Measurements from ENCODE around the gene ADAD1.

The ADAD1 gene

DNA sequence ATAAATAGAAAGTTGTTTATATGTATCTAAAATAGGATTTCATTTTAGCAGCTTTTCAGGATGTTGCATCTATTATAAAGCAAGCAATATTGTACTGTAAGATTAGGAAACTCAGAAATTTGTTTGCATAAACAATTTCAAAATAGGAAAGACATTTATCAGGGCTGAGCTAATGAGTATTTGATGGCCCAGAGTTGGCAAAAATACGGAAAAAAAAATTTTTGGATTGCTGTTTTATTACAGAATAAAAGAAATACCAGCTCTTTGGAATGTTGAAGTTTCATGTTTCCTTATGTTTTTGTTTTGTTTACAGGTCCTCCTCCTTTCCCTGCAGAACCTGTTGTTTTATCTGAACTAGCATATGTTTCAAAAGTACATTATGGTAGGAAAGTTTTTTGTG lies 14.5 kb downstream of the ADAD1 start:
- Histone ChIP-seq H3K4me1 (ENCODE audit: control insufficient read depth, low read length) (no peaks in the 10 kb centered on the region), H3K27me3 (ENCODE audit: control insufficient read depth, low read length) (no peaks in the 10 kb centered on the region), H3K27ac (ENCODE audit: low read depth, low read length) (no peak overlapping the region), H3K9me3 (ENCODE audit: control insufficient read depth, insufficient read depth, low read length) (no peaks in the 10 kb centered on the region), H3K36me3 (ENCODE audit: control insufficient read depth, low read length) (no peaks in the 10 kb centered on the region), H3K4me2 (ENCODE audit: low read length) (no peak overlapping the region), H3K9me2 (replicated peaks; ENCODE audit: control insufficient read depth, low read length) (no peaks in the 10 kb centered on the region), H3K79me2 (ENCODE audit: control insufficient read depth, low read length) (no peaks in the 10 kb centered on the region), H4K20me1 (ENCODE audit: control insufficient read depth, insufficient read depth, low read depth, low read length) (no peaks in the 10 kb centered on the region), H3K4me3 (ENCODE audit: low read length) (no peak overlapping the region), H3F3A (ENCODE audit: control insufficient read depth, insufficient read depth) (no peaks in the 10 kb centered on the region)
- TF ChIP-seq, protein P1, sequence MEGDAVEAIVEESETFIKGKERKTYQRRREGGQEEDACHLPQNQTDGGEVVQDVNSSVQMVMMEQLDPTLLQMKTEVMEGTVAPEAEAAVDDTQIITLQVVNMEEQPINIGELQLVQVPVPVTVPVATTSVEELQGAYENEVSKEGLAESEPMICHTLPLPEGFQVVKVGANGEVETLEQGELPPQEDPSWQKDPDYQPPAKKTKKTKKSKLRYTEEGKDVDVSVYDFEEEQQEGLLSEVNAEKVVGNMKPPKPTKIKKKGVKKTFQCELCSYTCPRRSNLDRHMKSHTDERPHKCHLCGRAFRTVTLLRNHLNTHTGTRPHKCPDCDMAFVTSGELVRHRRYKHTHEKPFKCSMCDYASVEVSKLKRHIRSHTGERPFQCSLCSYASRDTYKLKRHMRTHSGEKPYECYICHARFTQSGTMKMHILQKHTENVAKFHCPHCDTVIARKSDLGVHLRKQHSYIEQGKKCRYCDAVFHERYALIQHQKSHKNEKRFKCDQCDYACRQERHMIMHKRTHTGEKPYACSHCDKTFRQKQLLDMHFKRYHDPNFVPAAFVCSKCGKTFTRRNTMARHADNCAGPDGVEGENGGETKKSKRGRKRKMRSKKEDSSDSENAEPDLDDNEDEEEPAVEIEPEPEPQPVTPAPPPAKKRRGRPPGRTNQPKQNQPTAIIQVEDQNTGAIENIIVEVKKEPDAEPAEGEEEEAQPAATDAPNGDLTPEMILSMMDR (IDR thresholded peaks at IDR 0.05; ENCODE audit: low read depth, low read length, poor library complexity, severe bottlenecking), result no peak
- TF ChIP-seq EZH2phosphoT487 (IDR thresholded peaks at IDR 0.05; ENCODE audit: borderline replicate concordance, low read length), result no peak

DNA sequence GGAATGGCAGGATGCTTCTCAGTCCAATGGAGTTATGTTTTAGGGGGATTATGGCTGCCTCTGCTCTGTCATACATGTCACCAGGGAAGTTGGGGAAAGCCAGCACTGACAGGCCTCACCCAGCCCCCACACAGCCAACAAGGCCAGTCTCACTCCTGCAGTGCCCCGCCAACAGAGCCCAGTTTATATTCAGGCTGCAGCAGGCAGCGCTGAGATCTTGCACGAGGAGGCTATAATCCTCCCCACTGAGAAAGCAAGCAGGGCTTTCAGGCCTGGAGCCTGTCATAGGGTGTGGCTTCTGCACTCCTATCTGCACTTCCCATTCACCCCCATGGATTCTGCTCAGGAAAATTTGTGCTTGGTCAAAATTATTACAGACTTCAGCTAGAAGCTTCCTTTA lies 25.1 kb downstream of the ADAD1 start:
- H3K36me3 ChIP-seq (ENCODE audit: control insufficient read depth, low read length), result no peaks in the 10 kb centered on the region
- no peaks in the 10 kb centered on the region for H3K9me3 ChIP-seq (ENCODE audit: control insufficient read depth, insufficient read depth, low read length)
- no peaks in the 10 kb centered on the region for H4K20me1 ChIP-seq (ENCODE audit: control insufficient read depth, insufficient read depth, low read depth, low read length)
- H3K9me2 ChIP-seq (replicated peaks; ENCODE audit: control insufficient read depth, low read length), result no peaks in the 10 kb centered on the region
- no peak overlapping the region for H3K27ac ChIP-seq (ENCODE audit: low read depth, low read length)
- H3K4me1 ChIP-seq (ENCODE audit: control insufficient read depth, low read length), result no peaks in the 10 kb centered on the region
- H3K4me3 ChIP-seq (ENCODE audit: low read length), result no peak overlapping the region
- H3K27me3 ChIP-seq (ENCODE audit: control insufficient read depth, low read length), result no peaks in the 10 kb centered on the region
- TF ChIP-seq, protein P1 (IDR thresholded peaks at IDR 0.05; ENCODE audit: low read depth, low read length, poor library complexity, severe bottlenecking), result no peak
- no peaks in the 10 kb centered on the region for H3F3A ChIP-seq (ENCODE audit: control insufficient read depth, insufficient read depth)
- no peaks in the 10 kb centered on the region for H3K79me2 ChIP-seq (ENCODE audit: control insufficient read depth, low read length)
- no peak overlapping the region for H3K4me2 ChIP-seq (ENCODE audit: low read length)

DNA sequence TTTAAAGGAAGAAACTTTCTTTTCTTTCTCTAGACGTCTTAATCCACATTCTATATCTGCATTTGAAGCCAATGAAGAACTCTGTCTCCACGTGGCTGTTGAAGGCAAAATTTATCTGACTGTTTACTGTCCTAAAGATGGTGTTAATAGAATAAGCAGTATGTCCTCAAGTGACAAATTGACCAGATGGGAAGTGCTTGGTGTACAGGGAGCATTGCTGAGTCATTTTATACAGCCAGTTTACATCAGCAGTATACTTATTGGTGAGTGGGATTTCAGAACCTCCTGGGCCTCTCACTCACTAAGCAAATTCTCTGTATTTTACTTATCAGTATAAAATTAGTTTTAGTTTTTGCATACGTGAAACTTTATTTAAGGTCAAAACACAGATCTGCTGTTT lies 33.7 kb downstream of the ADAD1 start:
- Histone ChIP-seq H3K9me3 (ENCODE audit: control insufficient read depth, insufficient read depth, low read length) (no peaks in the 10 kb centered on the region), H3F3A (ENCODE audit: control insufficient read depth, insufficient read depth) (no peaks in the 10 kb centered on the region), H3K36me3 (ENCODE audit: control insufficient read depth, low read length) (no peaks in the 10 kb centered on the region), H3K4me2 (ENCODE audit: low read length) (no peak overlapping the region), H3K27me3 (ENCODE audit: control insufficient read depth, low read length) (no peaks in the 10 kb centered on the region), H3K79me2 (ENCODE audit: control insufficient read depth, low read length) (no peaks in the 10 kb centered on the region), H4K20me1 (ENCODE audit: control insufficient read depth, insufficient read depth, low read depth, low read length) (no peaks in the 10 kb centered on the region), H3K4me1 (ENCODE audit: control insufficient read depth, low read length) (no peaks in the 10 kb centered on the region), H3K4me3 (ENCODE audit: low read length) (no peak overlapping the region), H3K9me2 (replicated peaks; ENCODE audit: control insufficient read depth, low read length) (no peaks in the 10 kb centered on the region), H3K27ac (ENCODE audit: low read depth, low read length) (no peak overlapping the region)
- TF ChIP-seq, protein P1 (IDR thresholded peaks at IDR 0.05; ENCODE audit: low read depth, low read length, poor library complexity, severe bottlenecking), result no peak
- no peak for TF ChIP-seq EZH2phosphoT487 (IDR thresholded peaks at IDR 0.05; ENCODE audit: borderline replicate concordance, low read length)

DNA sequence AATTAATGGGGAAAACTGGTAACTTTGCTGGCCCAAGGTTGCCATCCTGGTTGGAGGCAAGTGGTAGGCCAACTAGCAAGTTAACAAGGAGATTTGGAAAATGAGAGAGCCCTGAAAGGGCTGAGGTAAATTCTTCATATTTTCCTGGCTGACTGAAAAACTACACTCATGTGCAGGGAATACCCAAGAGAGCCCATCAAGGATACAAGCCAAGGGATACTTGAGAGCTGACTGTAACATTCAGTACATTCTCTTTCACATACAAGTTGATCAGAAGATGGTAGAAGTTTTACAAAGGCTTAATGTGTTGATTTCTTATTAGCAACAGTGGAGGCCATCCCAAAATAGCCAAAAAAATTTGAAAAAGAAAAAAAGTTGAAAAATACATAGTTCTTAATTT lies 44.4 kb downstream of the ADAD1 start:
- Histone ChIP-seq H3F3A (ENCODE audit: control insufficient read depth, insufficient read depth) (no peaks in the 10 kb centered on the region), H3K4me2 (ENCODE audit: low read length) (no peak overlapping the region), H3K4me1 (ENCODE audit: control insufficient read depth, low read length) (no peaks in the 10 kb centered on the region), H3K36me3 (ENCODE audit: control insufficient read depth, low read length) (no peaks in the 10 kb centered on the region), H3K27me3 (ENCODE audit: control insufficient read depth, low read length) (no peaks in the 10 kb centered on the region), H3K9me2 (replicated peaks; ENCODE audit: control insufficient read depth, low read length) (no peaks in the 10 kb centered on the region), H3K4me3 (ENCODE audit: low read length) (no peak overlapping the region), H3K27ac (ENCODE audit: low read depth, low read length) (no peak overlapping the region), H3K79me2 (ENCODE audit: control insufficient read depth, low read length) (no peaks in the 10 kb centered on the region), H4K20me1 (ENCODE audit: control insufficient read depth, insufficient read depth, low read depth, low read length) (no peaks in the 10 kb centered on the region), H3K9me3 (ENCODE audit: control insufficient read depth, insufficient read depth, low read length) (no peaks in the 10 kb centered on the region)
- no peak for TF ChIP-seq EZH2phosphoT487 (IDR thresholded peaks at IDR 0.05; ENCODE audit: borderline replicate concordance, low read length)
- TF ChIP-seq, protein P1 (IDR thresholded peaks at IDR 0.05; ENCODE audit: low read depth, low read length, poor library complexity, severe bottlenecking), result no peak

All from DOHH2 (cell line).